Activated CD4-positive, alpha-beta T cell treated with anti-CD3 and anti-CD28 coated beads for 48 hours (primary cell): ENCODE results near the gene KMT2D.
"Not testable (repeated sequence)": the region's sequence is repeated elsewhere in the genome, so short reads cannot be mapped to it uniquely, and the experiment has no call there.

ENCODE experiments used
- DNase-seq: peaks from one replicate; pipeline ENCODE4 v3.0.0-alpha.2; 2020

Gene KMT2D

DNA sequence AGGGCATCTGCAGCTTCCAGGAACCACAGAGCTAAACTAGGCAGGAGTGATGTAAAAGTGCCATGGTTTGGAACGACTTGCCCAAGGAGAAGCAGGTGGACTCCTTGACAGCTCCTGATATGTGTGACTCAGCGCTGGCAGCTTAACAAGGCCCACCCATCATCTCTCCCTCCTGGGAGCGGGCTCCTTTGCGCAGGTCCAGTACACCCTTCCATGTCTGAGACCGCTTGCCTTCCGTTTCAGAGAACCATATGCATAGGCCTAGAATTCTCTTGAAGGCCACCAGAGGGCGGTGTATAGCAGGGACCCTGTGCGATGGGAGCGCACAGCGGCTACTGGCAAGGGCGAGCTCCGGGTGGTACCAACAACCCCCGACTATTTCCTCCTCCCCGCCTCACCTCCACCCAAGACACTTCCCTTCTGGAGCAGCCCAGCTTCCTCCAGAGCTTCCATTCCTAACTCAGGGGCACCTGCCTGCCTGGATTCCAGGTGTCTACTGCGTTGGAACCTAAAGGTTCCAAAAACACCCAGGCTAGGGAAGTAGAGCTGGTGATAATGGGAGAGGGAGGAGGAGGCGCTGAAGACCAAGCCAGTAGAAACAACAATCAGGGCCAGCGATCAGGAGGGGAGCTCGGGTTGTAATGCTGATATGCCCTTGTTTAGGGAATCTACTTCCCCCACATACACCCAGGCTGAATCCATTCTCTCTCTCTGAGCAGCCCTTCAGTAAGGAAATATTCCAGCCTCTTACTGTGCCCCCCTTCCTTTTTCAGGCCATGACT, 27.7 kb upstream of the KMT2D start:
- DNase-seq = peak; percentile 78

DNA sequence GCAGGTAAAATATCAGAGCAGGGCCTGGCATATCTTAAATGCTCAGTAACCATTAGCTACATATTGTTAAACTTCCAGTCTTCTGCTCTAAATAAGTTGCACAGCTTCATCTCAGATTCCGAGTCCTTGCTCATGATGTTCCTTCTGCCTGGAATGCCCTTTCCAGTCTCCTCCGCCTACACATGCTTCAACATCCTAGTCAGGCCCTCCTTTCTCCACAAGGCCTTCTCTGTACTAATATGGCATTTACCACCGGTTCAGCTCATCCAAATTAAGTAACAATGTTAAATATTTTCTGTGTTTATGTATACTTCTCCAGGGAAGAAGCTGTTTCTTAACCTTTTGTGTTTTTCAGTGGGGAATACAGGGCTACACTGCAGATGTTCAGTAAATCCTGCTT, 25.5 kb upstream of the KMT2D start:
- DNase-seq = no peak

DNA sequence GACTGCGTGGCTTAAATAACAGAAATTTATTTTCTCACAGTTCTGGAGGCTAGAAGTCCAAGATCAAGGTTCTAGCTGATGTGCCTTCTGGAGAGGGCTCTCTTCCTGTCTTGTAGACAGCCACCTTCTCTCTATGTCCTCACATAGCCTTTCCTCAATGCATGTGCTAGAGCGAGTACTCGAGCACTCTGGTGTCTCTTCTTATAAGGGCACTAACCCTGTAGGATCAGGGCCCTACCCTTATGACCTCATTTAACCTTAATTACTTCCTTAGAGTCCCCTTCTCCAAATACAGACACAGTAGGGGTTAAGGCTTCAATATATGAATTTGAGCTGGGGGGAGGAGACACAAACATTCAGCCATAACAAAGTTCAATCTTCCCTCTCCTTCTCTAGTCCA, 23.8 kb upstream of the KMT2D start:
- DNase-seq = no peak

DNA sequence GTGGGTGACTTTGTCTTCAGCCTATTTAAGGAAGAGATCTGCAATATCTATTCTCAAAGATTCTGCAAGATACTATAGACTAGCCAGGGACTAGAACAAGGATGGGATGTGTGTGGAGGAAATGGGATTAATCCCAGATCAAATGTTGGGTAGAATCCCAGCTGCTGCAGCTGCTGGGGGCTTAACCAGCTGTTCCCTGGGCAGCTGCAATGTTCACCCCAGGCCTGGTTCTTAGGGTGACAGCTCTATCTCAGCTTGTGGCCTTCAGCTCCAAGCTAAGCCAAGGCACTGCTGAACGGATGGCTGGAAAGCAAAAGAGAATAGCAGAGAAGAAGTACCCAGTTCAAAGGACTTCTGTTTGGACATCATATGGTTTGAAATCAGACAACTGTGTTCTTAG, 19.2 kb upstream of the KMT2D start:
- DNase-seq = no peak

DNA sequence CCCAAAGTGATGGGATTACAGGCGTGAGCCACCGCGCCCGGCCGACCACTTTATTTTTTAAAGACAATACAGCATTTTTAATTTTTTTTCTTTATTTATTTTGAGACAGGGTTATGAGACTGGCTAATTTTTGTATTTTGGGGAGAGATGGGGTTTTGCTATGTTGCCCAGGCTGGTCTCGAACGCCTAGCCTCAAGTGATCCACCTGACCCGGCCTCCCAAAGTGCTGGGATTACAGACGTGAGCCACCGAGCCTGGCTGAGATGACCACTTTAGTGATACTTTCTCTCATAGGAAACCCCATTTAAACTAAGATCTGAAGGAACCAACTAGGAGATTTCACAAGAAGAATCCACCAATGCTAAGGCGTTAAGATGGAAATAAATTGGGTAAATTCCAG, 10.4 kb upstream of the KMT2D start:
- DNase-seq = no peak

DNA sequence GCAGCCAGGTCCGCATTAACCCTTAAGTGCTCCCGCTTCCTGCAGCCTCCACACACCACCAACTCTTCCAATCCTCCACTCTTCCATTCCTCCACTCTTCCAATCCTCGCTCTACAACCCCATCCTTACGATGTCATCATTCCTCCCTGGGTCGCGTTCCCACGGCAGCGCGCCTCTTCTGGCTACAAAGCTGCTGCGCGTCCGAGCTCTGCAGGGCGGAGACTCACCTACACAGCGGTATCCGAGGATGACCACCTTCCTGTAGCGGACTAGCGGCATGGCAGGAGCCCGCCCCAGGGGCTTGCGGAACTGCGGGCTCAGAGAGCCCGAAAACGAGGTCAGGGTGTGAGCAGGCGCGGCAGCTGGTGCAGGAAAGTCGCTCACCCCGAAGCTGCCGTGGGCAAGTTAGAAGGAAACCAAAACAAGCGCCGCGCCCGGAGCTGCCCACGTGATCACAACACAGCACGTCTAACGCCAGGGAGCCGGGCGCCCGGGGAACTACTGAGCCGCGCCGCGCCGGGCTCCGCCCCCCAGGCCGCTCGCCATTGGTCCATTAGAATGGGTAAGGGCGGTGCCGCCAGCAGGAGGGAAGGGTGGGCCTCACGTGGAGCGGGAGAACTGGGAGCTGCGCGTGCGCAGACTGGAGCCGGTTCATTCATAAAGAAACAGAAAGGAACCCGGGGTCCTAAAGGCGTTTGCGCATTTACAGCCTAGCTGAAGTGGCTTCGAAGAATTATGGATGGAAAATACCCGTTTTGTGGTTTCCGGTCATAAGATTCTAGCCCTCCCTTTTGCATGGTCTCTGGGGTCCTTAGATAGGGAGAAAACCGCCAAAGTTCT, 9.1 kb upstream of the KMT2D start, which contains the start of gene RHEBL1:
RHEBL1 (minus strand) TSS at position 473 of the 840 bp plus-strand sequence; CDS start at position 279, 194 bp downstream.
- peak; percentile 100 for DNase-seq

DNA sequence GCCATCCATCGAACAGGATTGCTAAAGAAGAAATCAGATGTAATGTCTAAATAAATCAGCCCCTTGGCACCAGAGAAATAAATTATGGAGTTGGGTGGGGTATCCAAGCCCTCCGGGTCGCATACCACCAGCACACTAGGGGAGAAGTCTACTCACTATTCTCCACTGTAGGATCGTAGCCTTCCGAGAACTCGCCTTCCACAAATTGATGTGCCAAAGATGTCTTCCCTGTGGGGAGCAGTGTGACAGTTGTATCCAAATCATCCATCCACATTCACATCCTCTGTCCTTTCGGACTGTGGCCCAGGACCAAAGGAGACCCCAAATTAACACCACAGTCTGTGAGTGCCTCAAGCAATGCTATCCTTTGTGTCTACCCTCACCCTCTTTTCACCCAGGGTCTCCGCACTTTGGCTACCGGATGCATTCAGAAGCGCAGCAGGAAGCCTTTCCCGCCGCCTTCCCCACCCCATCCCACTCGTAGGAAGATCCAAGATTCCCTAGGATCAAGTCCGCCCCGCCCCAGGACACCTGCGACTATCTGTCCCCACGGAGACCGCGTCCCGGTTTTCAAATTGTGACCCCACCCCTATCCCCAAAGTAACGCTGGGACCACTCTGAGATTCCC, 8.4 kb upstream of the KMT2D start:
- DNase-seq = no peak

DNA sequence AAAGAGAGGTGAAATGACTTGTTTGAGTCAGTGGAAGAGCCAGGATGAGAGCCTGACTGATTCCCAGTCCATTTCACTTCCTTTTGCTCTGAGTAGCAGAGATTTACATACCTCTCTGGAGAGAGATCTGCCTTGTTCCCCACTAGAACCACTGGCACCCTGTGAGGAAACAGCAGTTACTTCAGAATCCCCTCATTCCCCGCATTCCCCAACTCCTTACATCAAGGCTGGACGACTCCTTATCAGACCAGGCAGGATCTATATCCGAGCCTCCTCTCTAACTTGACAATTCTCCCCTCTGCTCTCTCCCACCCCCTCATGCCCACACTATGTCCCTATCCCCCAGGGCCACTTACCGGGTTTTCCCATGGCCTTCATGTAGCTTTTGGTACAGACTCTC, 5.5 kb upstream of the KMT2D start:
- DNase-seq = no peak

DNA sequence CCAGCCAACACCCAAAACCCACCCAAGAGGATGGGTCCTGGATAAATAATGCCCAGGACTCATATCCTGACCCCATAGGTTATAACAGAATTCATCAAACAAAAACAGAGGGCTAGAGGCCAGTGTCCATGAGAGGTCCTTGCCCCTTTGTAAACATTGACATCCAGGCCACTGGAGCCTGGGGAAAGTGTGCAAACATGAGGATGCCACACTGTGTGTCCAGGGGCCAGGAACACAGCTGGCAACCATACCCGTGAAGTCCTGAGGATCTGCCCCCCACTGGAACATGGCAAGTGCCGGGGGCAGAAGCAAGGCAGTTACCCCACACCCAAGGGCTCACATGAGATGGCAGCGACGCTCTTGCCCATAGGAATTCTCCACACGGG, 4.2 kb upstream of the KMT2D start:
- DNase-seq = no peak

DNA sequence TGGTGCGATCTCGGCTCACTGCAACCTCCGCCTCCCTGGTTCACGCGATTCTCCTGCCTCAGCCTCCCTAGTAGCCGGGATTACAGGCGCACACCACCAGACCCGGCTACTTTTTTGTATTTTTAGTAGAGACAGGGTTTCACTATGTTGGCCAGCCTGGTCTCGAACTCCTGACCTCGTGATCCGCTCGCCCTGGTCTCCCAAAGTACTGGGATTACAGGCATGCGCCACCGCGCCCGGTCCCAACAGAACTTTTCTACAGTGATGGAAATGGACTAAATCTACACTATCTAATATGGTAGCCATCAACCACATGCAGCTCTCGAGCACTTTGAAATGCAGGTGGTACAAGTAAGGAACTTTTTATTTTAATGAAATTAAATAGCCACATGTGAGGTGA, 1.3 kb upstream of the KMT2D start:
- DNase-seq = not testable (repeated sequence)

DNA sequence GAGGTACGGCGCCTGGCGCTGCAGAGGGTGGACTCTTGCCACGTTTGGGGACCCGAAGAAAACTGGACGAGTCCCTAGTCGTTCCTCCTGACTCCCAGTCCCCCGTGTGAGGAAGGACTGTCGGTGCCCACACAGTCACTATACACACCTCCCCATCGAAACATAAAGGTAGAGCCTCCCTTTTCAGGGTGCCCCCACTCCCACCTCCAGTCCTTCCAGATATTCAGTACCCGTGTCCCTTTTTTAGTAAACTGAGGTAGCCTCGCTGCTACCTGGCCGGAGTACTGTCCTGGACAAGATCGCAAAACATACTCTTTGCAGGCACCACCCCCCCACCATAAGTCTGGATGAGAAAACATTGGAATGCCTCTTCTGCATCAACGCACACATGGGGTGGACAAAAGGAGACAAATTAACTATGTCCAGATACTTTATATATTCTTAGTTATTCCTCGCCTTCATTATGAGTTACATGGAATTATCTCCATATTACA, 610 bp upstream of the KMT2D start:
- DNase-seq = no peak

DNA sequence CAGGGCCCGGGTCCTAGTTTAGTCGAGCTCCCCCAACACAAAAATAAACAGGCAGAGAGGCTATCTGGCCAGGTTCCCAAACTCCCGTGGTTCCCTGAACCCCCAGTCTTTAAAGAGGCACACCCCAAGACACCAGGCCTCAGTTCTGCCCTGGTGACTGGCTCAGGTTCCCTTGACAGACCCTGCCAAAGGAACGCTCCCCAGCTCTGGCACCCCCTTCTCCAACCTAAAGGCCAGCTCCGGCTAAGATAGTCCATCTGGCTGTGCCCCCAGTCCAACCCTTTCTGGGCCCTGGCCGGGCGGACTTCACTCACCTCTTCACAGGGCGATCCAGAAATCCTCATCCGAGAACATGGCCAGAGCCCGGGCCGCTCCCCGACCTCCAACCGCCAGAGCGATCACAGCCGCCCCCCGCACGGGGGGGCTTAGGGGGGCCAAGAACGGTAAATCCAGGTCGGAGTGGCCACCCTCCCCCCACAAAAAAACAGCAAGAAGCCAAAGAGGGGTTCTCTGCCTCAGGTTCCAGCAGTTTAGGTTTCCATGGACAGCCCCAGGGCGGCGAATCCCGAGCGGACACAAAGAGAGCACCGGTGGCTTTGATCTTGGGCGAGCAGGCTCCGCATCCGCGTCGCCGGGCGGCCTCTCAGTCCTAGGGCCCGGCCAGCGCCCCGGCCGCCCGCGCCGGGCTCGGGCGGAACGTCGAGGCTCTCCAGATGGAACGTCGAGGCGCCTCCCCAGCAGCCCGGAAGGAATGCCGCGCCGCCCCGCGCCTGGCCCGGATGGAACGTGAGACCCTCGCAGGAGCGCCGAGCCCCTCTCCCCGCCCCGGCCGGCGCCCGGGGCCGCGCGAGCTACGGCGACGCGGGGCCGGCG, 1.1 kb downstream of the KMT2D start:
- DNase-seq = peak; percentile 36

DNA sequence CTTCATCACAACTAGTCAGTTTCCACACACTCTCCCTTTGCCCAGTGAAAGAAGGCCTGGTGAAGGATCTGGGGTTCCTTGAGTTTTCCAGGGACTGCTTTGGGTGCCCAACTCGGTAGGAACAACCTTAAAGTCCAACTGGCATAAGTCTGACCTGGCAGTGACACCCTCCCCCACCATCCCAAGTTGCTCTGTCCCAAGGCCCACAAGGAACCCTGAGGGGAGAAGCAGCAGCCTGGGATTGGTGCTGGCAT, 1.6 kb downstream of the KMT2D start:
- DNase-seq = no peak

DNA sequence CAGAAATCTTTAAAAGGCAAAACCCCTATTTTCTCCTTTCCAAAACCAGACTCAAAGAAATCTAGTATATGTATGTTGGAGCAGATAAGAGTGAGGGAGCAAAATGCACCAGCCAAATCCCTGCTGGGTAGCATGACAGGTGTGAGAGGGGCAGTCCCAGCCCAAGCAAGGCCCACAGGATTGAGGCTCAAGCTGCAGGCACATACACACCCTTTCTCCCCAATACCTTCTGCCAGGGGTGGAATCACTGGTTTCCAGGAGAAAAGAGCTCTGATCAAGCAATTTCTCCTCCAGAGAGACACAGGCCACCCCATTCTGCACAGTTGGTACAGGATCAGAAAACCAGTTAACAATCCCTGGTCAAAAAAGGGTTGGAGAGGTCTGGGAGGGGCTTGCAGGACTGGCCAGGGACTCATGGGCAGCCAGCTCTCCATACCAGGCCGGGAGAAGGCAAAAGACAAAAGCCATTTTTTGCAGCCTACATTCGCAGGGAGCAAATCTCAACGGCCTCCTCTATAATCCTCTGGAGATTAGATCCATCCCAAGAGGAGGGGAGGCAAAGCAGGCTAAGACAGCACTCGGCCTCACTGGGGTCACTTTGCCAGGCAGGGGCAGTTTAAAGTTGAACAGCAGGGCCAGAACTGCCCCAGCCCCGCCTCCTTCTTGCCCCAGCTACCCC, 2.1 kb downstream of the KMT2D start:
- no peak for DNase-seq

DNA sequence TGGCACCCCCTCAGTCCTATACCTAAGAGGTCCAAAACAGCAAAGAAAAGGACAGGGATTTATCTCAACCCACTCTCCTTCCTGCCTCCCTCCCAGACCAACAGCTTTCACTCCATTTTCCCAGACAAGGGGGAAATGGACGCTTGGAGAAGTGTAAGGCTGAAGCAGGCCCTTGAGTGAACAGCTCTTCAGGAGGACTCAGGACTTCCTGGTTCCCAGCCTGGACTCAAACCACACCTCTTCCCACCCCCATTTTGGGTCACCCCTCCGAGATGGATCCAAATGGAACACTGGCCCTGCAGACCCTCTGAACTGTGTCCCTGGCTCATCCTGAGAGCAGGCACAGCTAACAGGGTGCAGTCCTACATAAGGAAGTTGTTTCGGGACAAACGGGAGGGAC, 2.7 kb downstream of the KMT2D start:
- no peak for DNase-seq

DNA sequence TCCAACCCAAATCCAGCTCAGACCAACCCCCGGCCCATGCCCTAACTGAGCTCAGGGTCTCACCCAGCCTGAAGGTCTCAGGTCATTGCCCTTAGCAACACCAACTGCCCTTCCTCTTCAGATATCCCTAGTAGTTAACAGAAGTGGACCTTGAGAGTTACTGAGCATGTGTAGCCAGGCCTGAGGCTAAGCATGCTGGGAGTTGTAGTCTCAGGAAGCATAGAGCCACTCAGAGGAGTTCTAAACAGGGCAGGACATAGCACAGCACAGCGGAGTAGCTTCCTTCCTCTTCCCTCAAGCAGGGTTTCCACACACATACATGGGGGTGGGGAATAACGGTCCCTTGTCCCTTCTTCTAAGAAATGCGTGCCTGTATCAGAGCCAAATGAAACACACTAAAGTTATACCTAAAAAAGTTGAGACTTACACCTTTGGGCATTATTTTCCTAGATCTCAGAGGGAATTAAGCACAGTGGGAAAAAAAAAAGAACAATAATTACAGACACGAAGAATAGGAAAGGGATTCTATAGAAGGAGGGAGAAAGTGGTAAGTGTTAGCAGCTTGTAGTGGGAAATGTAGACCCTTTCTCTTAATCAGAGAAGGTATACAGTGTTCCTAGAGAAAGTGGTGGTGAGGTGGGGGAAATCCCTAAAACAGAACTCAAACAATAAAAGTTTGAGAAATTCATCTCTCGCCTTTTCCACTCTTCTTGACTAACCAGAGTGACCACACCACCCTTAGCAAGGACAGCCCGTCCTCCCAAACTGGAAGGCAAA, 4.4 kb downstream of the KMT2D start:
- peak; percentile 65 for DNase-seq

DNA sequence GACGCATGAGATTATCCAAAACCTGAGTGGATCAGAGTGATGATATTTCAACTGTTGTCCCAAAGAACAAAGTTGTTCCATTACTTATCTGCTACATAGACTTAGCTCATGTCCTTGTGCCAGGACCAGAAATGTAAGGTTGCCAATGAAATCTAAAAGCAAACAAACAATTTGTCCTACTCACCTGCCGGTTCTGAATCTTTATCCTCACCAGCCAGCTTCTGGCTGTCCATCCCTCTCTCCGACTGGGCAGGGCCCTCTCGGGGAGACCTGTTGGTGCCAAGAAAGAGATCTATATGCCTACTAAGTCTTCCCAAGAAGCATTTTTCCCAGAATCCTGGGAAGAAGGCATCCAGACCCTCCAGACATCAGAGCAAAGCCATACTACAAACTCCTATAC, 5.5 kb downstream of the KMT2D start:
- no peak for DNase-seq

DNA sequence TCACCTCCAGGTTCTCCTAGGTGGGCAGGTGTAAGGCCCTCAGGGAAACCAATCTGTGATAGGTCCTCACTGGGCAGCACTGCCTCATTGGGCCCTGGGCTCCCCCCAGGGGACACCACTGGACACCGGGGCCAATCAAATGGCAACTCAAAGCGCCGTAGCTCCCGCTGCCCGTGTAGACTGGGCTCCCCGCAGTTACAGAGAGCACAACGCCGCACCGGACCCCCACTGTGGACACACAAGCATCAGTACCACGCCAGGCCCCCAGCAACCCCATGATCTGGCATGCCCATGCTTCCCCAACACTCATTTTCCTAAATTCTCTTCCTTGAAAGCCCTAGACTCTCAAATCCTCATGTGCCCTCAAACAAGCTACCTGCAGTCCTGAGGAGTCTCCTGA, 6.1 kb downstream of the KMT2D start:
- DNase-seq = no peak

DNA sequence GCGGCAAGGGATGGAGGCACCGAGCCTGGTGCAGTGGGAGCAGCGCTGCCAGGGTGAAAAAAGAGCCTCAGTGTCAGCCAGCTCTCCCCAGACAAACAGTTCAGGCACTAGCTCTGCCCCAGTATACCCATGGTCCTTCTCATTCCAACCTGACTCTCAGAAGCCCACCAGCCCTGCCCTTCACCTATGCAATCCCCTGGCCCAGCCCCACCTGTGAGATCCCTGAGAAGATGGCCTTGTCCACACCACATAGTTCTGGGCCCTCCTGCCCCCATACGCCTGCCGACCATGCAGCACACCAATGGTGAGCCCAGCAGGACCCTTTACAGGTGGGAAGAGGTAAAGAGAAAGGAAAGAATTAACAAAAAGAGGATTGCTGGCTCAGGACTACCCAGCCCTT, 6.5 kb downstream of the KMT2D start:
- no peak for DNase-seq

DNA sequence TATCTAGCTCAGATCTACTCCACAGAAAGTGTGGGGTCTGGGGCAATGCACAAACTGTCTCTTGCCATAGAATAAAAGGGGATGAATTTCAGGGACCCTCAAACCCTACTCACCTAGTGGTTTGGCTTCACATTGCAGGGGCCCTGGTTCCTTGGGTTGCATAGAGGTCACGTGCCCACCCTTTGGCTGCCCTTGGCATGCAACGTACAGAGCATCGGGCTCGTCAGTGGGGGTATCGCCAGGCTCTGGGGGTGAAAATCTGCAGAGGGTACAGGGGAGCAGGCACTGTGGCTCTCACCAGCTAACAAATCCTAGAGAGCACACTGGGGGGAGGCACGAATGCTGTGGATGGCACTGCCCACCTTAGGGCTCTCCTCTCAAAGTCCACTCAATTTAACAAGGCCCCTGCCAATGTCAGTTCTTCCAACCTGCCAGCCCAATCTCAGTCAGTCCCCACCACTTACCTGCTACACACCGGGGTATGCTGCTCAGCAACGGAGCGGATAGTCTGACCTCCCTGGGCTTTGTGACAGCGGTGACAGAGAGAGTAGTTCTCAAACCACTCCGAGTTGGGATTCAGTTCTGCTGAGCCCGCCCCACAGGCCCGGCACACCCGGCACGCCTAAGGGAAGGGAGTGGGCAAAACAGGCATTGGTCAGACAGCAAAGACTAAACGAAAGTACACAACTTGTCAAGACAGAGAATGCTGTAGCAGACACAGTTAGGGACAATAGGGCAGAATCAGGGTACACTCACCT, 8.0 kb downstream of the KMT2D start:
- DNase-seq = no peak
